GM11168 (cell line): ENCODE measurements around the gene RARRES2.
"Not testable (repeated sequence)": the region's sequence is repeated elsewhere in the genome, so short reads cannot be mapped to it uniquely, and the experiment has no call there.

Experiments used
- in situ Hi-C: fragments of 300-500 bp; cut with MboI; formaldehyde crosslinking; loops from one replicate; pipeline ENCODE4 v1.12.0; 2022; ENCODE audit warnings: low sequenced_read_pairs; ENCODE audit not compliant: unreplicated experiment

The RARRES2 gene

DNA sequence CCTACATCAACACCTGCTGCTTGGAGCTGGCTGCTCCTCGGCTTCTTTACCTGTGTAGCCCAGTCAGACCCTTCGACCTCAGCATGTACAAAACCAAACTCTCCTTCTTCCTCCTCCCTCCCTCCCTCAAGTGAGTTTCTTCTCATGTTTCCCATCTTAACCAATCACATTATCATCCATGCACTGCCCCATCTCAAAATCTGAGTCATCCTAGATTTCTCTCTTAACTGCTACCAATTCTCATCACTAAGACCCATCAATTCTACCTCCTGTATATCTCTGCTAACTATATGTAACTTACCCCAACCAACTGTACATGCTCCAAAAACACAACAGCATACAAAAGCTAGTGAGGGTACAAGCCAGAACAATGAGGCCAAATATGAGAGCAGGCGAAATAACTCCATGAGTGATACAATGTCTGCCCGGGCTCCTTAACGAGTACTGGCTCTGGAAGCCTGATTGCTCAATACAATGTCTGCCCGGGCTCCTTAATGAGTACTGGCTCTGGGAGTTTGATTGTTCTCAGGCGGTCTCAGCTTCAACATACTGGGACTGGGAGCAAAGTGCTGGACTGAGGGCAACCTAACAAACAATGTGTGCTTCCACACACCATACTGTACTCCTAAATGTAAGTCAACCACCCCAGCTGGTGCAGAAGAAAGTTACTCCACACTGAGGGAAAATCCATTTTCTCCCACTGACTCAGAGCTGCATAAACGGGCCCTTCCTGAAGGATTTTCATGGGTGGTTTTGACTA, 36.8 kb downstream of the RARRES2 start:
- in situ Hi-C loops, result not testable (repeated sequence)

DNA sequence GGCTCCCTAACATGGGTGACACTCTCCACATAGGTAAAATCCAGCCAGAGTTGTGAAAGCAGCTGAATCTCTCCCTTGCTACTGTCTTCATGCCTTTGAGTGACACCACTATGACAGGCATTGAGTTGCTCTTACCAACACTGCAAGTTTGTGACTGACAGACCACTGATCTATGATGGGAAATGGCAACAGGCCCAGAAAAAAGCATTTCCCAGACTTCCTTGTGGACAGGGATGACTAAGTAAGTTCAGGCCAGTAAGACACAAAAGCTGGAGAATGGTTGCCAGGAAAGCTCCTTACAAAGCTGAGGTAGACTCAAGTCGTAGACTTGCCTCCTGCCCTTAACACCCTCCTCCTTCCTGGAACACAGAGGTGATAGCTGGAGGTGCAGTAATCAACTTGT, 38.5 kb downstream of the RARRES2 start:
- in situ Hi-C loops, result not testable (repeated sequence)

DNA sequence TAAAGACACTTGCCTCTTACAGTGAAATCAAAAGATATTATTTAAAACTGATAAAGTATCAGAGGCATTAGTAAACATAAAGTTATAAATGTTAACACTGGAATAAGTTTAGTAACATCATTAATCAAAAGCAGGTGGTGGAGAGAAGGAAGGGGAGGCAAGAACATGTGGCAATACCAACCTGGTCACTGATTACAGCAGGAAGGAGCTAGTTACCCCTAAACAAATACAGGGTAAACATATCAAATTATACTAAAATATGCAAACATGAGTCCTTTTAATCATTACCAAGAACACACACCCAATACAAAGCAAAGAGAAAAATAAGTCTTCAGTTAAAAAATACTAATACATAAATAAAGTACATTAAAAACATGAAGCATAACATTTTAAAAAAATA, 43.5 kb downstream of the RARRES2 start:
- in situ Hi-C loops, result not testable (repeated sequence)

DNA sequence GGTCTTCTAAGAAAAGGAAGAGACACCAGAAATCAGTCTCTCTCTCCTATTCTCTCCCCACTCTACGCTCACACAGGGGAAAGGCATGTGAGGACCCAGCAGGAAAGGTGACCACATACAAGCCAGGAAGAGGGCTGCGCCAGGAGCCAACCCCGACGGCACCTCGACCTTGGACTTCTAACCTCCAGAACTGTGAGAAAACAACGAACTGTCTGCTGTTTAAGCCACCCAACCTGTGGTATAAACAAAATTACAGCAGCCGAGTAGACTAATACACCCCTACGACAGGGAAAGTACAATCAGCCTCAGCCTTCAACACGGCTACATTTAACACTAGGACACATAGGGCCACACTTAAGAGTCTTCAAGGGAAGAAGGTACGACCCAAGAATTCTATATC, 44.6 kb downstream of the RARRES2 start:
- in situ Hi-C loops, result not testable (repeated sequence)

GRCh38 chr7:150295614-150296013, 45.8 kb downstream of the RARRES2 start:
- in situ Hi-C loops, result not testable (repeated sequence)

- in situ Hi-C loops, result not testable (repeated sequence)
Measured at GRCh38 chr7:150295027-150295426, 46.4 kb downstream of the RARRES2 start.

GRCh38 chr7:150290317-150290716, 51.1 kb downstream of the RARRES2 start:
- in situ Hi-C loops, result not testable (repeated sequence)

DNA sequence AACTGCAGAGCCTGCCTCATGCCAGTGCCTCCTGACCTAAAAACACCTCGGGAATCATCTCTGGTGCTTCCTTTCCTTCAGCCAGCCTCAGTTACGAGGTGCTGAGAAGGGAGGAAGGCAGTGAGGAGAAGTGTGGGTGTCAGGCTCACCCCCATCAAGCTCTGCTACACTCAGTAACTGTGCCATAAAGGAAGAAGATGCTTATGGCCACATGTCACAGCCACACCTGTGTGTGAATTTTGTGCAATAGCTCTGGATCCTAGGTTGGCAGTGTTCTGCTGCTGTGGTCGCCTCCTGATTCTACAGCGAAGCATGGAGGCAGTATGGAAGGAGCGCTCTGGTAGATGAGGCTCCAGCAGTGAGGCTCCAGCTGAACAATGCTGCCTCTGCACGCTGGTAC, 52.6 kb downstream of the RARRES2 start:
- in situ Hi-C loops, result not testable (repeated sequence)
